ENCODE results near the gene DOCK9. TPM values are rescaled to one million over a fixed set of nuclear protein-coding genes. Genes with fewer than 3 reads are reported as not detected.
A peak's percentile ranks its signal among the peaks of the same experiment; 100 is the strongest.

Gene DOCK9
- total and polyA plus RNA-seq, 7 donors: 13.8 to 39.5 (median 19.9) TPM

DNA sequence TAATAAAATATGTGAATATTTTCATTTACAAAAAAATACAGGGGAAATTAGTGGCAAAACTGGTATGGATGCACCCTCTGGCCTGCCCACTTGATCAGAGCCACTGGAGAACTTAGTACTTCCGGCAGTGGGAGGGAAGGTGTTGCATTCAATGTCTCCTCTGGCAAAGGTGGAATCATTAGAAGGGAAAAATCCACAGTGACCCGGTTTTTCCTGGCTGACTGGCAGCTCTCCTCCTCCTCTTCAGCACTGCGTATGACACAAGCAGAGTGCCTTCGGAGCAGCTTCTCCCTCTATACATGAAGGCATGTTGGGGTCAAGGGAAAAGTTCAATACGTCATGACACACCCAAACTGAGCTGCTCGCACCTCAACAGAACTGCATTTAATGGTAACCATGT is 123.4 kb downstream of the DOCK9 start:
- no peaks in the 10 kb centered on the region for H3K27me3 ChIP-seq (ENCODE audit: insufficient read depth in 3 of 3, low read length in 2 of 3)
- no peak overlapping the region for H3K27ac ChIP-seq
- TF ChIP-seq, protein P1, sequence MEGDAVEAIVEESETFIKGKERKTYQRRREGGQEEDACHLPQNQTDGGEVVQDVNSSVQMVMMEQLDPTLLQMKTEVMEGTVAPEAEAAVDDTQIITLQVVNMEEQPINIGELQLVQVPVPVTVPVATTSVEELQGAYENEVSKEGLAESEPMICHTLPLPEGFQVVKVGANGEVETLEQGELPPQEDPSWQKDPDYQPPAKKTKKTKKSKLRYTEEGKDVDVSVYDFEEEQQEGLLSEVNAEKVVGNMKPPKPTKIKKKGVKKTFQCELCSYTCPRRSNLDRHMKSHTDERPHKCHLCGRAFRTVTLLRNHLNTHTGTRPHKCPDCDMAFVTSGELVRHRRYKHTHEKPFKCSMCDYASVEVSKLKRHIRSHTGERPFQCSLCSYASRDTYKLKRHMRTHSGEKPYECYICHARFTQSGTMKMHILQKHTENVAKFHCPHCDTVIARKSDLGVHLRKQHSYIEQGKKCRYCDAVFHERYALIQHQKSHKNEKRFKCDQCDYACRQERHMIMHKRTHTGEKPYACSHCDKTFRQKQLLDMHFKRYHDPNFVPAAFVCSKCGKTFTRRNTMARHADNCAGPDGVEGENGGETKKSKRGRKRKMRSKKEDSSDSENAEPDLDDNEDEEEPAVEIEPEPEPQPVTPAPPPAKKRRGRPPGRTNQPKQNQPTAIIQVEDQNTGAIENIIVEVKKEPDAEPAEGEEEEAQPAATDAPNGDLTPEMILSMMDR (IDR thresholded peaks at IDR 0.05): no peak
- peaks cover 4% of the 10 kb centered on the region for H3K4me1 ChIP-seq
- intact Hi-C loops (cut with DNase I): no loop called here
- H3K36me3 ChIP-seq (ENCODE audit: insufficient read depth in 1 of 2, low read depth in 1 of 2): peaks cover 0 to 26% of the 10 kb centered on the region in 2 donors
- H3K4me3 ChIP-seq: no peak overlapping the region
- no peaks in the 10 kb centered on the region for H3K9me3 ChIP-seq
- DNase-seq (no peak), ATAC-seq (no peak)
- 80 to 83% (median 83%) methylated on average over 6 of the region's 6 CpGs for WGBS, 3 donors

DNA sequence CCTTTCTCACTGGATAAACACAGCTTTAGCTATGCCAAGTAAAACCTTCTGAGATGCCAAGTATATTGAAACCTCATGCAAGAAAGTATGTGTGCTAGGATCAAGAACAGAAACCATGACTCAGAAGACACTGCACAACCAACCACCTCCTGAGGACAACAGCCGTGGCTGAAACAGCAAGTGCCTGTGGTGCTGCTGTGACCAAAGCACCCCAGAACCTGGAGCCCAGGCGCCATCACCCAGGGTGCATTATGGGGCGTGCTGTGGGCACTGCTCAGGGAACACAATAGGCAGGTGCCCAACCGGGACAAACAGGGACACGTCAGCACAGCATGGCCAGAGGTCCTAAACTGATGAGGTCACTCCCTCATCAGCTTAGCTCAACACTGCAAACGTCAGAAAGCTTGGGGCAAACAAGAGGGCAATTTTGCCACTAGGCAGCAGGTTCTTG is 124.1 kb downstream of the DOCK9 start:
- Histone ChIP-seq H3K27me3 (ENCODE audit: insufficient read depth in 3 of 3, low read length in 2 of 3) (no peaks in the 10 kb centered on the region), H3K4me1 (peaks cover 4% of the 10 kb centered on the region), H3K36me3 (ENCODE audit: insufficient read depth in 1 of 2, low read depth in 1 of 2) (peaks cover 0 to 22% of the 10 kb centered on the region in 2 donors), H3K9me3 (no peaks in the 10 kb centered on the region), H3K4me3 (no peak overlapping the region), H3K27ac (peak overlapping the region; percentile 0)
- TF ChIP-seq, protein P1 (IDR thresholded peaks at IDR 0.05): no peak
- WGBS, 3 donors: 63 to 73% (median 63%) methylated on average over 6 of the region's 6 CpGs
- peak in 1 of 2 donors; percentile 58 for DNase-seq
- ATAC-seq: peak; percentile 57 to 83 (median 68)
- intact Hi-C loops (cut with DNase I): no loop called here

DNA sequence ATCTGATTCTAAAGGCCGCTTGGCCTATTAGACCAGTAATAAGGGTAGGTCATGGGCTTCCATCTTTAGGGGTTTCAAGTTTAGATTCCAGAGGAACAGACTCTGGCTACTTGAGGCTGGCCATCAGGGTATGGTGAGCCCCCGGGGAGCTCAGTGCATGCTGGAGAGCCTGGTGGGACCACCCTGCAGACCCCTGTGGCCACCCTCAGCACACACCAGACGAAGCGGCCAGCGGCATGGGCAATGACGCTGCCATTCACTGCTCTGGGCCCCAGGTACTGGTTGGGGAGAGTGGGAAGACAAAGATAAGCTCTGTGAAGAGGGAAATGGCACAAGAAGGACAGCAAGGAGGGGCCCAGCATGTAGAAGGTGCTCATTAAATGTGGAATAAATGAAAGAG is 126.6 kb downstream of the DOCK9 start:
- Histone ChIP-seq H3K36me3 (ENCODE audit: insufficient read depth in 1 of 2, low read depth in 1 of 2) (peaks cover 0 to 18% of the 10 kb centered on the region in 2 donors), H3K4me1 (no peaks in the 10 kb centered on the region), H3K27me3 (ENCODE audit: insufficient read depth in 3 of 3, low read length in 2 of 3) (no peaks in the 10 kb centered on the region), H3K9me3 (no peaks in the 10 kb centered on the region), H3K4me3 (no peak overlapping the region), H3K27ac (no peak overlapping the region)
- intact Hi-C loops (cut with DNase I): no loop called here
- ATAC-seq (no peak), DNase-seq (no peak)
- TF ChIP-seq, protein P1 (IDR thresholded peaks at IDR 0.05): no peak
- 96 to 99% (median 98%) methylated on average over 6 of the region's 6 CpGs for WGBS, 3 donors

DNA sequence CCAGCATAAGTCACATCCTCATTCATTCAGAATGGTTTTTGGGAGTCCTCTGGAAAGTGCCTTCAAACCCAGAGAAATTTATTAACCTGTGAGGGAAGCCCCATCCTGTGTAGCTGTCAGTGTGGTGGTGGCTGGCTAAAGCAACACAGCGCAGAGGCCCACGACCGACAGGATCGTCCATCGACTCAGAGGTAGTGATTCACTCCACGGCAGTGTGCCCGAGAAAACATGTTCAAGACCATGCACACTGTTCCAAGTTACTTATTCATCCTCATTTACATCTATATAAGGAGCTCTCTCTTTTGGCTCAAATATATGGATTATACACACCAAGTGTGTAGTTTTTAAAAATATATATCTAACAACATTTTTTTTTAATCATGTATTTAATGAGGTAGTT is 129.1 kb downstream of the DOCK9 start:
- H3K4me1 ChIP-seq: no peaks in the 10 kb centered on the region
- no peak overlapping the region for H3K4me3 ChIP-seq
- DNase-seq (no peak), ATAC-seq (no peak)
- WGBS, 3 donors: 93 to 98% (median 93%) methylated on average over 7 of the region's 7 CpGs
- no peaks in the 10 kb centered on the region for H3K9me3 ChIP-seq
- TF ChIP-seq, protein P1 (IDR thresholded peaks at IDR 0.05): no peak
- H3K27ac ChIP-seq: no peak overlapping the region
- H3K27me3 ChIP-seq (ENCODE audit: insufficient read depth in 3 of 3, low read length in 2 of 3): no peaks in the 10 kb centered on the region
- intact Hi-C loops (cut with DNase I): loop anchor here in 1 of 2 donors (10.0 kb wide), 1 partner anchor 404 kb away; no protein-coding TSS in a partner anchor
- peaks cover 0 to 13% of the 10 kb centered on the region in 2 donors for H3K36me3 ChIP-seq (ENCODE audit: insufficient read depth in 1 of 2, low read depth in 1 of 2)

DNA sequence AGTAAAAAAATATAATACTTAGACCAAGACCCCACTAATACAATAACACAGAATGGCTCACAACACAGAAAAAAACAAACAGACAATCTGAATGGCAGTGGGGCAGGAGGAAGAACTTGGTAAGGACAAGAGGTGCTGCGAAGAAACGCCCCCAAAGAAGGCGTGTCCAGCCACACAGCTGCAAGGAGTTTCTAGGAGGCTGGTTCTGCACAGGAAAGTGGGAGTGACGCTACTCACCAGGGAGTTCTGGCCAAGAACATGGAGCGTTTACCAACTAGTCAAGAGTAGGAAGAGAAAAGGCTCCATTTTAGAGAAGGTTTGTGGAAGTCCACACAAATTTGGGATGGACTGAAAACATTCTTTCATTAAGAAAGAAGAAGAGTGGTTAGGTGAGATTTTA is 130.1 kb downstream of the DOCK9 start:
- DNase-seq (no peak), ATAC-seq (no peak)
- Histone ChIP-seq H3K4me1 (no peaks in the 10 kb centered on the region), H3K27me3 (ENCODE audit: insufficient read depth in 3 of 3, low read length in 2 of 3) (no peaks in the 10 kb centered on the region), H3K4me3 (no peak overlapping the region), H3K27ac (no peak overlapping the region), H3K9me3 (no peaks in the 10 kb centered on the region), H3K36me3 (ENCODE audit: insufficient read depth in 1 of 2, low read depth in 1 of 2) (peaks cover 0 to 8% of the 10 kb centered on the region in 2 donors)
- TF ChIP-seq, protein P1 (IDR thresholded peaks at IDR 0.05): no peak
- intact Hi-C loops (cut with DNase I): loop anchor here in 1 of 2 donors (10.0 kb wide), 1 partner anchor 403 kb away; no protein-coding TSS in a partner anchor
- WGBS, 3 donors: 49 to 65% (median 60%) methylated on average over 5 of the region's 5 CpGs
